Measurements from ENCODE around the gene ZBTB42. TPM values are rescaled to one million over a fixed set of nuclear protein-coding genes. Genes with fewer than 3 reads are reported as not detected.
A peak's percentile ranks its signal among the peaks of the same experiment; 100 is the strongest.

The ZBTB42 gene
- polyA plus RNA-seq = 1 to 10 TPM; 2.8 to 8.4 (median 5.2) TPM

DNA sequence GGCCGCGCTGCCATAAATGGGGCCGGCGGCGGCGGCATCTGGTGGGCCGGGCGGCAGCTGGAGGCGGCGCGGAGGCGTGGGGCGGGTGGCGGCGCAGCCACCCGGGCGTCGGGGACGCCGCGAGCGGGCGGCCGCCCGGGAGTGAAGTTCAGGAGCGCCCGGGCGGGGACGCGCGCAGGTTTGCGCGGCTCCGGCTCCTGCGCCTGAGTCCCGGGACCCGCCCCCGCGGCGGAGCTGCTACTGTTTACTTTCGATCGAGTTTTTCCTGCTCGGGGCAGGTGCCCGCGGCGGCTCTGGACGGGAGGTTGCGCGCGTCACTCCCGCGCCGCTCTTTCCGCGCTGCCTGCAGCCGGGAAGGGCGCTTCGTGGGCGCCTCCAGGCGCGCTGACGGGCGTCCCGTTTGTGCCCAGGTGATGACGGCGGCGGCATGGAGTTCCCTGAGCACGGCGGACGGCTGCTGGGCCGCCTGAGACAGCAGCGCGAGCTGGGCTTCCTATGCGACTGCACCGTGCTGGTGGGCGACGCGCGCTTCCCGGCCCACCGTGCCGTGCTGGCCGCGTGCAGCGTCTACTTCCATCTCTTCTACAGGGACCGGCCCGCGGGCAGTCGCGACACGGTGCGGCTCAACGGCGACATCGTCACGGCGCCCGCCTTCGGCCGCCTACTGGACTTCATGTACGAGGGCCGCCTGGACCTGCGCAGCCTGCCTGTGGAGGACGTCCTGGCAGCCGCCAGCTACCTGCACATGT, at the start of gene ZBTB42:
TSS of gene ZBTB42 (plus strand) at position 331 of the 749 bp plus-strand sequence. CDS start at position 428, 97 bp downstream.
- H3K27ac ChIP-seq (ENCODE audit: low read depth, low read length) = peak within 1 kb of the TSS; percentile 79
- WGBS, 3 donors = 0 to 3% (median 2%) methylated on average over 66 to 105 of the region's 105 CpGs

- 69 to 83% (median 76%) methylated on average over 66 to 90 of the region's 90 CpGs for WGBS, 3 donors
- H3K27ac ChIP-seq (ENCODE audit: low read depth, low read length) = no peak overlapping the region
These were observed 49.1 kb upstream of the ZBTB42 start for GRCh38 chr14:104751539-104752422.

- 1 to 5% (median 2%) methylated on average over 20 to 21 of the region's 21 CpGs for WGBS, 3 donors
- H3K27ac ChIP-seq (ENCODE audit: low read depth, low read length) = no peak overlapping the region
These were observed 48.5 kb upstream of the ZBTB42 start for GRCh38 chr14:104752423-104752734.

GRCh38 chr14:104752735-104753527, 48.0 kb upstream of the ZBTB42 start, which contains the start of gene SIVA1:
Gene SIVA1, plus strand, starts transcription at chr14:104753147. Its CDS starts 55 bp downstream, at chr14:104753202.
- peak within 1 kb of the TSS; percentile 22 for H3K27ac ChIP-seq (ENCODE audit: low read depth, low read length)
- 0% methylated on average over 75 to 95 of the region's 95 CpGs for WGBS, 3 donors

DNA sequence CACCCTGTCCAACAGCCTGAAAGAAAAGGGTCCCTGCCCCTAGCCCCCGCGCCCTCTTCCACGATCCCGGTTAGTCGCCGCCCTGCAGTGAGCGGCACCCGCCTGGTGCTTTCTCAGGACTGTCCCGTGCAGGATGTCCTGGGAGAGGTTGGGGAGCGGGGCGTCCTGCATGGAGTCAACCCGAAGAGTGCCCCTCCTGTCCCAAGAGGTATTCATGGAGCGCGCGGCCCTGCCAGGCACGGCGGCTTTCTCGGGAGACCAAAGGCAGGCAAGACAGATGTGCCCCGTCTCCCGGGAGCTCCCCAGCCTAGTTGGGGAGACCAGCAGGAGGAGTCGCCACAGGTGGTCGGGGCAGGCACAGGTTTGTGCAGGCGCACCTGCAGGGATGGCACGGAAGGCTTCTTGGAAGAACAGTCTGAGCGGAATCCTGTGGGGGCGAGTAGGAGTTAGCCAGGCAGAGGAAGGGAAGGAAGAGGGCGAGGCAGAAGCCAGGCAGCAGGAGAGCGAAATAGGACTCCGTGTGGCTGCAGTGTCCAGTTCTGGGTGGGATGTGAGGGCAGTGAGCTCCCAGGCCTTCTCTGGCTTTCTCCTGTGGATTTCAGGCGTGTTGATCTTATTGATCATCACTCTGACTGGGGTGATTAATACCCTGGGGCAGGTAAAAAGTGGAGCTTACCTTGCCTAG, 47.2 kb upstream of the ZBTB42 start:
- H3K27ac ChIP-seq (ENCODE audit: low read depth, low read length) = no peak overlapping the region
- WGBS, 3 donors = 1% methylated on average over 29 to 30 of the region's 30 CpGs

GRCh38 chr14:104754213-104754851, 46.6 kb upstream of the ZBTB42 start:
- WGBS, 3 donors = 30 to 64% (median 59%) methylated on average over 13 of the region's 13 CpGs
- H3K27ac ChIP-seq (ENCODE audit: low read depth, low read length) = no peak overlapping the region

DNA sequence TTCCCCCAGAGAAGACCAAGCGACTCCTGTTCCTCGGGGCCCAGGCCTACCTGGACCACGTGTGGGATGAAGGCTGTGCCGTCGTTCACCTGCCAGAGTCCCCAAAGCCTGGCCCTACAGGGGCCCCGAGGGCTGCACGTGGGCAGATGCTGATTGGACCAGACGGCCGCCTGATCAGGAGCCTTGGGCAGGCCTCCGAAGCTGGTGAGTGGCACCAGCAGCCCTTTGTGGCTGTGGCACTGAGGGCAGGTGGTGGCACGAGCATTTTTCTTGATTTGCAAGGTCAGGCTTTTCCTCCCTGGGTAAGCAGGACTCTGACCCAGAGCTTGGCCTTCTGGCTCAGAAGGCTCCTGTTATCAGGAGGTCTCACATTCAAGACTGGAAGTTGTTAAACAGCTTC, 45.3 kb upstream of the ZBTB42 start:
- WGBS, 3 donors = 38 to 86% (median 79%) methylated on average over 11 of the region's 11 CpGs
- H3K27ac ChIP-seq (ENCODE audit: low read depth, low read length) = no peak overlapping the region

DNA sequence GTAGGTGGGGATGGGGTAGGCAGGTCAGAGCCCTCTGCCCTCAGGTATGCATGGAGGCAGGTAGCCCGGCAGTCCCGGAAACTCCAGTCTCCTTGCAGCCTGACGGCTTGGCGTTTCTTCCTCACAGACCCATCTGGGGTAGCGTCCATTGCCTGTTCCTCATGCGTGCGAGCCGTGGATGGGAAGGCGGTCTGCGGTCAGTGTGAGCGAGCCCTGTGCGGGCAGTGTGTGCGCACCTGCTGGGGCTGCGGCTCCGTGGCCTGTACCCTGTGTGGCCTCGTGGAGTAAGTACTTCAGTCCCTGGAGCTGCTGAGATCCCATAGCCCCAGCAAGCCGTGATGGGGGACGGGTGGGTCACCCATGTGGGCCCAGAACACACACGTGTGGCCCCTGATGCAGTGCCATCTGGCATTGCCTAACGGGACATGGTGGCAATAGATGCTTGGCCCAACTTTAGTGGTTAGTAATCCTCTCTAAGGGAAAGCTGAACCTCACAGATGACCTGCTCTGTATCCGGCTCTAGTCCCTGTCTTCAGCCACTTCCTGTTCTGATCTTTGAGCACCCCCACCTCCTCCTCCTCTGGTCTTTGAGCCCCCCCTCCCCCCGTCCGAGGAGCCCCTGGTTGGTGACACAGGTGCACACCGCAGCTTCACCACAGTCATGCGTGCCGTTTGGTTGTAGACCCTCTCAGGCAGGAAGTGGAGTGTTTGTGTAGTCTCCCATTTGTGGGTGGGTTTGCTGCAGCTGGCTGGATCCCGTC, 44.2 kb upstream of the ZBTB42 start:
- WGBS, 3 donors = 72 to 87% (median 81%) methylated on average over 27 of the region's 27 CpGs
- H3K27ac ChIP-seq (ENCODE audit: low read depth, low read length) = no peak overlapping the region

GRCh38 chr14:104757238-104757585, 43.7 kb upstream of the ZBTB42 start:
- H3K27ac ChIP-seq (ENCODE audit: low read depth, low read length) = no peak overlapping the region
- 70 to 91% (median 89%) methylated on average over 10 of the region's 10 CpGs for WGBS, 3 donors

DNA sequence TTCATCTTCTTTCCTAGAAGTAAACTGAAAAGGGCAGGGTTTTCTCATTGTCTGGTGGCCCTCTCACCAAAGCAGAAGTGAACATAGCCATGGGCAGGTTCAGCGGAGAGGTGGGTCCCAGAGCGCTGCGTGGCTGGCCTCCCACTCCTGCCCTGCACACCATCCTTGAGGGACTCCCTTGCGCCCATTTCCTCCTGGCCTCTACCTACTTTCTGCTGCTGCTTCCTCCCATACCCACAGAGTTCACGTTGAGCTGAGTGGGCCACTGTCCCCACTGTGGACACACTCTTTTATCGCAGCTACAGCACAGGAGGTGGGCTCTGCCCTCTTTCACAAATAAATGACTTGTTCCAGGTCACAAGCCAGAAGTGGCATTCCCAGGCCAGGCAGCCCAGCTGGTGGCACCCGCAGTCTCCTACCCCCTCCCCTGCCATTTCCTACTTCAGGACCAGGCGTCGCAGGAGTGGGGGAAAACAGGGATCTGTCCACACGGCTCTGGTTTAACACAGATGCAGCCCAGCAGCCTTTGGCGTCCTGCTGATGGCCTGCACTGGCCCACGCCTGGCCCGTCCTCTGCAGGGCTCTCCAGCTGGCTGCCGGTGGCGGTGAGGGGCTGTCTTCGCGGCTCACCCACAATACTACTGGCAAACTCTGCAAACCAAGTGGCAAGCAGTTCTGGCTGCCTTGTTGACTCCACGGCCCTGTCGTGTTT, 43.1 kb upstream of the ZBTB42 start:
- 81 to 92% (median 86%) methylated on average over 19 of the region's 19 CpGs for WGBS, 3 donors
- H3K27ac ChIP-seq (ENCODE audit: low read depth, low read length) = no peak overlapping the region

DNA sequence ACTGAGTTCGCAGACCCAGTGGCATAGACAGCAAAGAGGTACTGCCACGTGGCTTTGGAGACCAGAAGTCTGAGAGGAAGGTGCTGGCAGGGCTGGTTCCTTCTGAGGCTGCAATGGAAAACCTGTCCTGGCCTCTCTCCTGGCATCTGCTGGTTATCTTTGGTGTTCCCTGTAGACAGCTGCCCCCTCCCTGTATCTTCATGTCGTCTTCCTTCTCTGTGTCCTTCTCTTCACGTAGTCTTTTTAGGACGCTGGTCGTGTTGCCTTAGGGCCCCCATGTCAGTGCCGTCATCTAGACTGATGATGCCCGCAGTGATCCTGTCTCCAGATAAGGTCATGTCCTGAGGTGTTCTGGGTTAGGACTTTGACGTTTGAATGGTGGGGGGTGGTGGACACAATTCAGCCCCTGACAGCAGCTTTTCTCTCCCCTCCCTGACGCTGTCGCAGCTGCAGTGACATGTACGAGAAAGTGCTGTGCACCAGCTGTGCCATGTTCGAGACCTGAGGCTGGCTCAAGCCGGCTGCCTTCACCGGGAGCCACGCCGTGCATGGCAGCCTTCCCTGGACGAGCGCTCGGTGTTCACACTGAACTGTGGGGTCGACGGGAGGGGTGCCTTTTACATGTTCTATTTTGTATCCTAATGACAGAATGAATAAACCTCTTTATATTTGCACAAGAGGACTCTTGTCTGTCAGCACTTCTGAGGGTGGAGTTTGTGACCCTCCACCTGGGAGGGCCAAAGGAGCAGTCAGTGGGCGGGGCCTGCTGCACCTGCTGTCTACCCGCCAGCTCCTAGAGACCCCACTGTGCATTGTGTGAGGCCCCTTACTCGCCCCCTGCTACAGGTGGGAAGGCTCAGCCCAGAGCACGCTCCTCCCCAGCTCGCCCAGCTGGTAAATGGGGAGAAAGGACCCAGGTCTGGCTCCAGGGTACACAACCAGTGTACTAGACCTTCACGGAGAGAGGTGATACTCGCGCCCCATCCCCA, 41.6 kb upstream of the ZBTB42 start:
- no peak overlapping the region for H3K27ac ChIP-seq (ENCODE audit: low read depth, low read length)
- 81 to 92% (median 90%) methylated on average over 30 of the region's 30 CpGs for WGBS, 3 donors

DNA sequence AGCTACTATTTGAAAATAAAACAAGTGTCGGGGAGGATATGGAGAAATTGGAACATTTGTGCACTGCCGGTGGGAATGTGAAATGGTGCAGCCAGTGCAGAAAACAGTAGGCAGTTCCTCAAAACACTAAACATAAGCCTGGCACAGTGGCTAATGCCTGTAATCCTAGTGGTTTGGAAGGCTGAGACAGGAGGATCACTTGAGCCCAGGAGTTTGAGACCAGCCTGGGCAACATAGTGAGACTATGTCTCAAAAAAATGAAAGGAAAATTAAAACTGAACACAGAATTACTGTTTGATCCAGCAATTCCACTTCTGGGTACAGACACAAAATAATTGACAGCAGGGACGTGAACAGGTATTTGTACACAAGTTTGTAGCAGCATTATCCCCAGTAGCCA, 35.4 kb upstream of the ZBTB42 start:
- H3K27ac ChIP-seq (ENCODE audit: low read depth, low read length) = no peak overlapping the region
- 84 to 95% (median 92%) methylated on average over 3 of the region's 3 CpGs for WGBS, 3 donors

DNA sequence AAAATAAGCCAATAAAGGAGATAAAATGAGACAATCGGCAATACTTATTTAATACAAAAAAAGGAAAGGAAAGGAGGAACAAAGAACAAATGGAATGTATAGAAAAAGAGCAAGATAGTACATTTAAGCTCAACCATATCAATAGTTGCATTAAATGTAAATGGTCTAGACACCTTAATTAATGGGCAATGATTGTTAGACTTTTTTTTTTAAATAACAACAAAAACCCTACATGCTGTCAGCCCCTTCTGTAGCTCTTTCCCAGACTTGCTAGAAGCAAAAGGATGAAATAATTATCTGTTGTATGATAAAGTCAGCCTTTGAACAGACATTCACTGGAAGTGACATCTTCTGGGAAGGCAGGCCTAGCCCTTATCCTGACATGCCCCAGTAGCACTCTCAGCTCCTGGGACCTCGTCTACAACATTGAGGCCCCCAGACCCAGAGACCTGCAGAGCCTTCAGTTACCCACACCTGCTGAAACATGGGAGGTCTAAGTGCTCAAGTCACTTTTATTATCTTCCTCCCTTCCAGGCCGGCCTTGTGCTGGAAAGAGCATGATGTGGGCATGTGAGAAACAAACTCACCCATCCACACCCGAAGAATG, 34.5 kb upstream of the ZBTB42 start:
- 94 to 96% (median 95%) methylated on average over 4 of the region's 4 CpGs for WGBS, 3 donors
- no peak overlapping the region for H3K27ac ChIP-seq (ENCODE audit: low read depth, low read length)

- 69 to 83% (median 76%) methylated on average over 15 of the region's 15 CpGs for WGBS, 3 donors
- no peak overlapping the region for H3K27ac ChIP-seq (ENCODE audit: low read depth, low read length)
These were observed 33.9 kb upstream of the ZBTB42 start for GRCh38 chr14:104766863-104767633.

DNA sequence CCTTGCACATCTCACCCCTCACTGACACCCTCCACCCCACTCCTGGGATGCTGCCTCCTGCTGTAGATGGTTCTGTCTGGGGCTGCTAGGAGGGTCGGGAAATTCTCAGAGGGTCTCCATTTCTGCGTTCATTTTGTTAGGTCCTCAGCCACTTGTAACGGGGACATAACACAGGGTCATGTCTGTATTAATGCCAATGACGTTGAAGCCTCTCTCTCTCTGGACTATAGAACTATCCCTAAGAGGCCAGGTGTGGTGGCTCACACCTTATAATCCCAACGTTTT, 33.3 kb upstream of the ZBTB42 start:
- H3K27ac ChIP-seq (ENCODE audit: low read depth, low read length) = no peak overlapping the region
- 76 to 81% (median 81%) methylated on average over 5 of the region's 5 CpGs for WGBS, 3 donors

All from adipose tissue (tissue), 3 donors.